TTC549 (cell line): Measurements from ENCODE around the gene ZSWIM6.

Experiments
- FAIRE-seq: peaks from 2 replicates; lab custom pipeline; 2012; peaks lifted over from hg19 to GRCh38; lab: Jason Lieb, UNC

Gene ZSWIM6

DNA sequence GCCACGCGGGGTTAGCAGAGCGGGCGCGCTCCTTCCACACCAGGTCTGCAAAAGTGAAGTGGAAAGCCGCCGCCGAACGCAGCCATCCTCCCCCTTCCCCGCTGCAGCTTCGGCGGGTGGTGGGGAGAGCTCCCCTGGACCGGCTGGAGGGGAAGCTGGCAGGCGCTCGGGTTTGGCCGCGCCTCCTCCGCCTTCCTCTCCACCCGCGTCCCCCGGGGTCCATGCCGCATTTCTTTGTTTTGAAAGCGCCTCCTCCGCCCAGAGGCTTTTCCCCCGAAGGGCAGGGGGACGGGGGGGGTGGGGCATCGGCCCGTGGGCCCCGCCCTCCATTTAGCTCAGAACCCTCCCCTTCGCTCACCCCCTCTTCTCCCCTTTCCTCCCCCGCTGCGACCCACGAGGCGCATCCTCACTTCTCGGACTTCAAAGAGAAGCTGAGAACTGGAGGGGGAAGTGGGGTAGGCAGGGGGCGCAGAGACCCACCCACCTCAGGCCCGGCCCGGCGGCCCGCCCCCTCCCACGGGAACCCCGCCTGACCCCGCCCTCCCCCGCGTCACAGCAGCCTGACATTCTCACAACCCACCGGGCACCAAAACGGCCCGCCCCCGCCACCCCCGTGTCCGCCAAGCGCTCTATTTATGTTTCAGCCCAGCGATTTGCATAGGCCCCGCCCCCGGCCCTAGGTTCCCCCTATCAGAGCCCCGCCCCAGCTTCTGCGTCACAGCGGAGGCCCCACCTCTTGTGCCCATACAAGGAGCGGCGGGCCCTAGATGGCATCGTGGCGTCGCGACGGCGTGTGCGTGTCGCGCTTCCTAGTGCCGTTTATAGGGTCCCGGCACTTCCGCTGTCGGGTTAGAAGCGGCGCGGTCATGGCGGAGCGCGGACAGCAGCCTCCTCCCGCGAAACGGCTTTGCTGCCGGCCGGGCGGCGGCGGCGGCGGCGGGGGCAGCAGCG lies at the start of gene ZSWIM6:
Gene ZSWIM6, plus strand, starts transcription at position 852 of the 951 bp plus-strand sequence. Its CDS starts 15 bp downstream, at position 867.
- FAIRE-seq, result no peak

DNA sequence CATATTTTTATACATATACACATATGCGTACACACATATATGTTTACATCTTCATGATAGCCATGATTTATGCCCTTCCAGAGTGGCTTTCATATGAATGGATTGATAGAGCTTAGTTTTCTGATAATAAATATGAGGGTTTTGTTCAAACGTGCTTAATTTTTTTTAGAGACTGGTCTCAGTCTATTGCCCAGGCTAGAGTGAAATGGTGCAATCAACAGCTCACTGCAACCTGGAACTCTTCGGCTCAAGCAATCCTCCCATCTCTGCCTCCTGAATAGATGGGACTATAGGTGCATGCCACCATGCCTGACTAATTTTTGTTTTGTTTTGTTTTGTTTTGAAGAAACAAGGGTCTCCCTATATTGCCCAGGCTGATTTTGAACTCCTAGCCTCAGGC lies 48.6 kb upstream of the ZSWIM6 start:
- no peak for FAIRE-seq

- FAIRE-seq, result no peak
Observed at GRCh38 chr5:61285531-61285930, 46.5 kb upstream of the ZSWIM6 start.

GRCh38 chr5:61286446-61287132 lies 45.5 kb upstream of the ZSWIM6 start:
- FAIRE-seq, result no peak

GRCh38 chr5:61287474-61287873 lies 44.6 kb upstream of the ZSWIM6 start:
- no peak for FAIRE-seq

GRCh38 chr5:61289241-61289640 lies 42.8 kb upstream of the ZSWIM6 start:
- no peak for FAIRE-seq

DNA sequence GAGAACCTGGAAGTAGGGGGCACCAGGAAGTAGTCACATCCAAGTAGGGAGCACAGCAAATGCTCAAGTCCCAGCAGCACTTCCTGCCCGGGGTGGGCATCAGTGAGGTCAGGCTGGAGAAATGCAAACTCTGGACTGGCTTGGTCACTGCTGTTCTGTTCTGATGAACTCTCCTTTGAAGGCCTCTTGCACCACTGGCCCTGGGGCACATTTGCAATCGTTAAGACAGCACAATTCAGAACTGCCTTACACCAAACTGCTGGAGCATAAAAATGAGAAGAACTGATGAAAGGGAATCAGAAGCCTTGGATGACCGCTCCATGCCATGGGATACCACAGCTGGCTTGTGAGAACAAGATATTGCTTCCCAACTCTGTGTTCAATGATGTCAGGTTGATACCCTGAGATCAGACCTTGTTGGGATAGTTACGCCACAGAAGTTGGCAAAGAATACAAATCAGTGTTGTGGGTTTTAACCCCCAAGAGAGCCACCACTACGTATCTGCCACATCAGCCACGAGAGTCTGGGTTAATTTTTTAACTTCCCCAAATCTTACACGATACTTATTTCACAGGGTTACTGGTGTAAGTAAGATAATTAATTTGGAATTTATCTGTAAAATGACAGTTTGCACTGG lies 42.3 kb upstream of the ZSWIM6 start:
- FAIRE-seq, result no peak

DNA sequence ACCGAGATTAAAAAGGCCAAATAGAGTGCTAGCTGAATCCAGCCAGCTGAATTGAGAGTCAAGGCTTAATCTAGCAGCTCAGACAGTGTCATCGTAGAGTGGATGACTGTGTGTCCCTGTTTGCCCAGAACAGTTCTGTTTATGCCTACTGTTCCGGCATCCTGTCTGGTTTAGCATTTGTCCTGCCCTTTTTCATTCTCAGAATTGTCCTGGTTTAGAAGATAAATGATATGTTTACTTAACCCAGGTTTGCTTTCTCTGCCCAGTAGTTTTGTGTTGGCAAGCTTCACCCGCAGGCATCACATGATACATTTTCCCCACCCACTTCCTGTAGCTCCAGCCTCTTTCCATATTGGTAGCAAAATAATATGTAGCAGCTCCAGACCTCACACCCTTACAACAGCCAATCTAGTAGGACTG lies 41.3 kb upstream of the ZSWIM6 start:
- no peak for FAIRE-seq

DNA sequence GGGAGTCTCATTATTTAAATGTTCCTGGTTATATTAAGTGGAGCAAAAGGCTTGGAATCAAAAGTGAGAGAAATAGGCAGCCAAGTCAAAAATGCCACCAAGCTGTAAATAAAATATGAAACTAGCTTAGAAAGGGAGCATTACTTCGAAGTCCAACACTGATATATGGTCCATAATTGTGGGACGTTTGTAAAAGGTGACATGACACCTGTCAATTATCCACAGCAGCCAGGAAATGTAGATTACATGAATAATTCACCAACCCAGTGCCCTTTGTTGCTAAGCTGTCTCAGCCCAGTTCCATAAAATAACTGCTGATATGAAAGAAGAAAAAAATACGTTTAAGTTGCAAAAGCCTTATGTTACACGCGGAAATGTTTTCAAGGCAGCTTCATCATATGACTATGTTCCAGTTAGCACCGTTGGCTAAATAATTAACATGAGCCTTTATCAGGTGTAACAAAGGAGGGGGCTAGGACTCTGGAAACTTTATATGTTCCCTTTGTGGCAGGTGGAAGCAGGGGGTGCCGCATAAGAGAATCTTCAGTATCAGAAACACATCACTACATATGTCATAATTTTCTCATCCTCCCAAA lies 39.9 kb upstream of the ZSWIM6 start:
- FAIRE-seq, result no peak

- no peak for FAIRE-seq
Observed at GRCh38 chr5:61293071-61293470, 39.0 kb upstream of the ZSWIM6 start.

GRCh38 chr5:61293873-61294272 lies 38.2 kb upstream of the ZSWIM6 start:
- no peak for FAIRE-seq

- FAIRE-seq, result no peak
Observed at GRCh38 chr5:61295365-61295764, 36.7 kb upstream of the ZSWIM6 start.

DNA sequence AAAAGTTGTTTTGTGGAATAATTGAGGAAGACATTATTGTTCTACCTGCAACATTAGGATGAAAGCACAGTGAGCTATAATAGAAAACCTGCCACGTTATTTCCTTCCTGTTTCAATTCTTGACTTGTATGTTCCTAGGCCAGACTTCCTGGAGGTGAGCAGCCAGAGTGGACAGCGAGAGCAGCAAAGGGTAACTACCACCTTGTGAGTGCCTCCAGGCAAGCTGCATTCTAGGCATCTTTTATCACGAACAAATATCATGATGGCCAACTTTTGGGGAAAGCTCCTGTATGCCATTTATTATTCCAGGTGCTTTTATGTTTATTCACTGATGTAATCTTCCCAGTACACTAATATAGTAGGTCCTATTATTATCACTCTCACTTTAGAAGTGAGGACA lies 34.0 kb upstream of the ZSWIM6 start:
- no peak for FAIRE-seq

DNA sequence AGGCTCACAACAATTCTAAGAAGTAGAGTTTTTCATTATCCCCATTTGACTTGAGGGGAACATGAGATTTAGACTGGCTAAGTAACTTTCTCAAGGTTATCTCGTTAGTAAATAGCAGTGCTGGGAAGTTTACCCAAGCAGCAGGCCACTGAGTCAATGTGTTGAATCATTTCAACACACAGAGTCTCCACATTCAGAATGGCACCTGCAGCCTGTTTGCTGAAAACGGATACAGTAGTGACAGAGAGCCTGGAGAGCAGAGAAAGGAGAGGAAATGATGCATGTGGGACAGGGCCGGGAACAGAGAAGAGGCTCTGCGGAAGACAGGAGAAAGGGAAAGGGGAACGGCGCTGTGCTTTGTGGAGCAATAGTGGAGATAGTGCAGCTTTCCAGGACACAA lies 33.5 kb upstream of the ZSWIM6 start:
- no peak for FAIRE-seq

GRCh38 chr5:61299261-61299681 lies 32.8 kb upstream of the ZSWIM6 start:
- no peak for FAIRE-seq

DNA sequence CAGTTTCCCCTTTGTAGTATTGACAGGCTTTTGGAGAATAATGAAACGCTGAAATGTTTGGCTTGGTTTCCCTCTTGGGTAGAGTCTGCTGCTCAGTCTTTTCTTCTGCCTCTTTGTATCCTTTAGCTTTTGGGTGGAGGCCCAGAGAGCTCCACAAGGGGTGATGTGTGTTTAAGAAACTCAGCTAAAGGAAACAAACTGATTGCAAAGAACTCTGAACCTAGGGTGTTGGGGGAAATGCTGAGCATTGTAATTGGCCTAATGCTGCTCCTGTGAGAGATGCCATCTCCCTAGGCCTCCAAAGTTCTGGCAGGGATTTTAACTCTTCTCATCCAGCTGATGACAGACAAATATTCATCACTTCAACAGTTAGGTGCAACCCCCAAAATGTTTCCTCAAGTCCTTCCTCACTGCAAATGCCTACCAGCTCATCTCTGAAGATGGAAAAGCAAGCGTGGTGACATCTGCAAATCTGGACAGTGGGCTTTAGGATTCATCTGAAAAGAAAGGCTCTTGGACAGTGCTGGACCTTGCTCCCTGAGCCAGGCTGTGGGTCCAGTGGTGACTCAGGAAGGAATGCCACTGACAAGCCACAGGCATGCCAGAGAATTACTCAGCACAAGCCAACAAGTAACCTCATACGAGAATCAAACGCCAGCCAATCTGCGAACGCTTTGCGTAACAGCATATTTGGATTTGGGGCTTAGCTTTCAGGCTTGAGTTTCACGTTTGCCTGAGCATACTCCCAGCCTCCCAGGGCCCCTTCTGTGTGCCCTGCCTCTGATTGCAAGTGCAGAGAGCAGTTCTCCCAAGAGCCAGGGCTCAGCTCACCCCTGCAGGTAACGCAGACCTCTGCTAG lies 30.5 kb upstream of the ZSWIM6 start:
- FAIRE-seq, result no peak

DNA sequence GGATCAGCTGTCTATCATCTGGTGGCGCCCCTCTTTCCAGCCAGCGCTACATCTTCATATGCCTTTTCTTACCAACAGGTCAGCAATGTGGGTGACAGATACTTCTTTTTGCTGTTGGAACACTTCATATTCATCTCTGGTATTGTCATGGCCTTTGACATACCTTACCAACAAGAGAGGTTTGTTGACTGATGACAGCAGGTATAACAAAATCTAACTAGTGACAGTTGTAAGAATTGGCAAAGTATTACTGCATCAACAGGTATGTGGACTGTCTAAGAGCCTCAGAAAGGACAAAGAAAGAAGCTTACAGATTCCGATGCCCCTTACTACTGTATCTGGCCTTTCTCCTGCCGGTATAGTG lies 29.9 kb upstream of the ZSWIM6 start:
- FAIRE-seq, result no peak

- FAIRE-seq, result no peak
Observed at GRCh38 chr5:61303346-61303745, 28.7 kb upstream of the ZSWIM6 start.

- FAIRE-seq, result no peak
Observed at GRCh38 chr5:61304590-61305381, 27.3 kb upstream of the ZSWIM6 start.

DNA sequence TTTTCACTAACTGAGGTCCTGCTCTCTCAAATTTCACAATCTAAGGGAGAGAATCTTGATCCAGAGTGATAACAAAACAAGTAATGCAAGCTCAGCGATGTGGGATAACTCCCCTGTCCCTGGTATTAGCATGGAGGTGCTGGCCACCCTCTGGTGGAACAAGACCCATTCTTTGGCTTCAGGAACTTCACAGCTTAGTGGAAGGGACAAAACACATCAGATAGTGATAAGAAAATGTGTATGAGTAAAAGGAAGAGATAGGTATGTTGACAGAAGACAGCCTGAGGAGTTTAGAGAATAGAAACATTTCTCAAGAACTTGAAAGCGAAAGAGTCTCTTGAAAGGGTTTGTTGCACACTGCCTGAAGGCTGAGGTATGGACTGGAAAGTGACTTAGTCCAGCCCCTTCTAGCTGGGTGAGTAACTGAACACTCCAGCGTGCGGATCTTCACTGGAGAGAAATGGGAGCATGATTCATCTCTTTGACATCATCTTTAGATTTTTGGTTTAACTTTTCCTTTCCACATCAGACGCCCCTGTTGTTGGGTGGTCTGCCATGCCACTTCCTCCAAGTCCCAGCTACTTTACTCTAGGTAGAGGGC lies 25.4 kb upstream of the ZSWIM6 start:
- no peak for FAIRE-seq
